Endothelial cell (in vitro differentiated cells): ENCODE results near the gene CCNT2. TPM values are rescaled to one million over a fixed set of nuclear protein-coding genes. Genes with fewer than 3 reads are reported as not detected.
"Not testable (repeated sequence)": the region's sequence is repeated elsewhere in the genome, so short reads cannot be mapped to it uniquely, and the experiment has no call there.

Experiments used
- DNase-seq: peaks from one replicate; pipeline ENCODE4 v3.0.0; 2021; ENCODE audit warnings: low spot score
- H3K27ac Mint-ChIP-seq: one replicate; pipeline ENCODE4 v1.8.0; 2021; ENCODE audit warnings: mixed read lengths, inconsistent platforms; ENCODE audit not compliant: unreplicated experiment
- H3K27me3 Mint-ChIP-seq: one replicate; pipeline ENCODE4 v1.8.0; 2021; ENCODE audit warnings: mild to moderate bottlenecking, moderate library complexity, mixed read lengths, inconsistent platforms; ENCODE audit not compliant: unreplicated experiment
- H3K36me3 Mint-ChIP-seq: one replicate; pipeline ENCODE4 v1.8.0; 2021; ENCODE audit warnings: mild to moderate bottlenecking, low read depth, mixed read lengths, inconsistent platforms; ENCODE audit not compliant: unreplicated experiment
- H3K4me1 Mint-ChIP-seq: one replicate; pipeline ENCODE4 v1.8.0; 2021; ENCODE audit warnings: mild to moderate bottlenecking, mixed read lengths, inconsistent platforms; ENCODE audit not compliant: unreplicated experiment
- H3K4me3 Mint-ChIP-seq: one replicate; pipeline ENCODE4 v1.8.0; 2021; ENCODE audit warnings: mild to moderate bottlenecking, mixed read lengths, inconsistent platforms; ENCODE audit not compliant: unreplicated experiment
- H3K9me3 Mint-ChIP-seq: one replicate; pipeline ENCODE4 v1.8.0; 2021; ENCODE audit warnings: mixed read lengths, inconsistent platforms; ENCODE audit not compliant: unreplicated experiment
- total RNA-seq: library from RNA; stranded (reverse); fragmentation: NEBNext Ultra II Directional; extraction: Animal tissue kit (Norgen Biotek cat#: 25700); gene quantifications from one replicate; pipeline ENCODE4 v1.2.1, GENCODE V29; 2021; ENCODE audit not compliant: unreplicated experiment
- TF ChIP-seq, protein P1 (sequence below): fragments of 200-600 bp; sonication (generic); IDR thresholded peaks from one replicate; pipeline ENCODE4 v1.5.0; 2021; ENCODE audit warnings: antibody characterized with exemption; ENCODE audit not compliant: unreplicated experiment

Gene CCNT2
- total RNA-seq, 1 donor from 2014 or later, result 49.5 TPM

DNA sequence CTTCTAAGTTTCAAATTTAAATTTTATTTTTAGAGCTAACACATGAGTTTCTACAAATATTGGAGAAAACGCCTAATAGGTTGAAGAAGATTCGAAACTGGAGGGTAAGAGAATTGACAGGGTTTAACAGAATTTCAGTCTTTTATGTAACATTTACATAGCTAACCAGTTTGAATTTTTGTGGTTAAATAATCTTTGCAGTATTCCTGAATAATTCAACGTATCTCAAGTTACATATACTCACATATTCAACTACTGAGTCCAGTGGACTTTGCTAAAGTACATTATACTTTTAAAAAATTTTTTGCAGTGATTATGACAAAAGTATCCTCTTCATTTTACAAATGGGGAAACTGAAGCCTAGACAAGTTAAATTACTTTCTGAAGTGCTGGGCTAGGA is 34.0 kb downstream of the CCNT2 start:
- Mint-ChIP-seq H3K27ac (no peak overlapping the region), H3K4me1 (no peaks in the 10 kb centered on the region), H3K9me3 (no peaks in the 10 kb centered on the region), H3K36me3 (peaks cover 38% of the 10 kb centered on the region), H3K4me3 (no peak overlapping the region), H3K27me3 (no peaks in the 10 kb centered on the region)
- TF ChIP-seq, protein P1, sequence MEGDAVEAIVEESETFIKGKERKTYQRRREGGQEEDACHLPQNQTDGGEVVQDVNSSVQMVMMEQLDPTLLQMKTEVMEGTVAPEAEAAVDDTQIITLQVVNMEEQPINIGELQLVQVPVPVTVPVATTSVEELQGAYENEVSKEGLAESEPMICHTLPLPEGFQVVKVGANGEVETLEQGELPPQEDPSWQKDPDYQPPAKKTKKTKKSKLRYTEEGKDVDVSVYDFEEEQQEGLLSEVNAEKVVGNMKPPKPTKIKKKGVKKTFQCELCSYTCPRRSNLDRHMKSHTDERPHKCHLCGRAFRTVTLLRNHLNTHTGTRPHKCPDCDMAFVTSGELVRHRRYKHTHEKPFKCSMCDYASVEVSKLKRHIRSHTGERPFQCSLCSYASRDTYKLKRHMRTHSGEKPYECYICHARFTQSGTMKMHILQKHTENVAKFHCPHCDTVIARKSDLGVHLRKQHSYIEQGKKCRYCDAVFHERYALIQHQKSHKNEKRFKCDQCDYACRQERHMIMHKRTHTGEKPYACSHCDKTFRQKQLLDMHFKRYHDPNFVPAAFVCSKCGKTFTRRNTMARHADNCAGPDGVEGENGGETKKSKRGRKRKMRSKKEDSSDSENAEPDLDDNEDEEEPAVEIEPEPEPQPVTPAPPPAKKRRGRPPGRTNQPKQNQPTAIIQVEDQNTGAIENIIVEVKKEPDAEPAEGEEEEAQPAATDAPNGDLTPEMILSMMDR, result no peak
- DNase-seq, result no peak

DNA sequence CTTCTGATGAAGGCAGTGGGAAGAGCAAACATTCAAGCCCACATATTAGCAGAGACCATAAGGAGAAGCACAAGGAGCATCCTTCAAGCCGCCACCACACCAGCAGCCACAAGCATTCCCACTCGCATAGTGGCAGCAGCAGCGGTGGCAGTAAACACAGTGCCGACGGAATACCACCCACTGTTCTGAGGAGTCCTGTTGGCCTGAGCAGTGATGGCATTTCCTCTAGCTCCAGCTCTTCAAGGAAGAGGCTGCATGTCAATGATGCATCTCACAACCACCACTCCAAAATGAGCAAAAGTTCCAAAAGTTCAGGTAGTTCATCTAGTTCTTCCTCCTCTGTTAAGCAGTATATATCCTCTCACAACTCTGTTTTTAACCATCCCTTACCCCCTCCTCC is 35.4 kb downstream of the CCNT2 start:
- TF ChIP-seq, protein P1, result no peak
- Mint-ChIP-seq H3K4me1 (no peaks in the 10 kb centered on the region), H3K9me3 (no peaks in the 10 kb centered on the region), H3K4me3 (no peak overlapping the region), H3K27ac (no peak overlapping the region), H3K36me3 (peaks cover 31% of the 10 kb centered on the region), H3K27me3 (no peaks in the 10 kb centered on the region)
- no peak for DNase-seq

DNA sequence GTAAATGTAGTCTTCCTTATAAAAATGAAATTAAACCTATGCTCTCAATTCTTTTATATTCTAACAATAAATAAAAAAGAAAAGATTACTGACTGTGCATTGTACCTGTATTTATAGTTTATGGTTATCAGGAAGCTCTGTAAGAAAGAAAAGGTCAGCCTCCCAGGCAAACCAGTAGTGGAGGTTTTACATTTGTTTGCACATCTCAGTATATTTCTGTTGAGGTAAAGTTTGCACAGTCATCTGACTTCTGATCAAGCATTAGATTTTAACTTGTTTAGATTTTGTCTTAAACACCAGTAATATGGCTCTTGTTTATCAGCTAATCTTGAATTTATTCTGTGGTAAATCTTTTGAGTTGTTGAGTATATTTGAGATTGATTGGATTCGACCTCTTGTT is 37.1 kb downstream of the CCNT2 start:
- H3K27me3 Mint-ChIP-seq, result peaks cover 2% of the 10 kb centered on the region
- TF ChIP-seq, protein P1, result no peak
- H3K9me3 Mint-ChIP-seq, result no peaks in the 10 kb centered on the region
- no peak overlapping the region for H3K4me3 Mint-ChIP-seq
- H3K27ac Mint-ChIP-seq, result no peak overlapping the region
- peaks cover 22% of the 10 kb centered on the region for H3K36me3 Mint-ChIP-seq
- no peaks in the 10 kb centered on the region for H3K4me1 Mint-ChIP-seq
- no peak for DNase-seq

DNA sequence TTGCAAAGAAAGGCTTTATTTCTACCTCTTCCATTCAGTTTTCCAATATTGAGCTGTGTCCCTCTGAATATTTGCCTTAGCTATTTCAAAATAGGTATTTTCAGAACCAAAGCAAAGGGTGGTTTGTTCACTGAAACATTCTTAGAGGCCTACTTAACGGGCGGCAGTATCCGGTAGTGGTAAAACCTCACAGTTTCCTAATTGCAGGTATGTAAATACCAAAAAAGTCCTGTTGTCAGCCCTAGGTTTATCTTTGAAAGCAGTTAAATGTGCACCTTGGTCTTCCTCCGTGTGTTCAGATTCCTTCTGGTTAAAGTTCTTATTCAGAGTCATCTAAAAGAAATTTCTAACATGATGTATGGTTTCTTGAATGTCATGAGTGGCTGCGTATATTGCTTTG is 38.9 kb downstream of the CCNT2 start:
- no peaks in the 10 kb centered on the region for H3K9me3 Mint-ChIP-seq
- H3K36me3 Mint-ChIP-seq, result peaks cover 13% of the 10 kb centered on the region
- no peak for DNase-seq
- peaks cover 5% of the 10 kb centered on the region for H3K4me1 Mint-ChIP-seq
- H3K27me3 Mint-ChIP-seq, result peaks cover 2% of the 10 kb centered on the region
- no peak overlapping the region for H3K27ac Mint-ChIP-seq
- TF ChIP-seq, protein P1, result no peak
- H3K4me3 Mint-ChIP-seq, result no peak overlapping the region

DNA sequence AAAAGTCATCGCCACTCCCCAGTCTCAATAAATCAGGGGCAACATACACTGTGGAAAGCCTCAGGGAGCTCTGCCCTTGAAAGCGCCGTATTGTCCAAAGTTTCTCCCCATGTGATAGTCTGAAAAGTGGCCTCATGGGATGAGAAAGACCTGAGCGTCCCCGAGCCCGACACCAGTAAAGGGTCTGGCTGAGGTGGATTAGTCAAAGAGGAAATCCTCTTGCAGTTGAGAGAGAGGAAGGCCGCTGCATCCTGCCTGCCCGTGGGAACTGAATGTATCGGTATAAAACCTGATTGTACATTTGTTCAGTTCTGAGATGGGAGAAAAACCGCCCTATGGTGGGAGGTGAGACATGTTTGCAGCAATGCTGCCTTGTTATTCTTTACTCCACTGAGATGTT is 48.5 kb downstream of the CCNT2 start:
- H3K27me3 Mint-ChIP-seq, result peaks cover 13% of the 10 kb centered on the region
- H3K4me3 Mint-ChIP-seq, result peak overlapping the region; percentile 11
- H3K36me3 Mint-ChIP-seq, H3K9me3 Mint-ChIP-seq: not testable (repeated sequence)
- DNase-seq, result peak; percentile 31
- H3K27ac Mint-ChIP-seq, result peak overlapping the region; percentile 94
- peaks cover 27% of the 10 kb centered on the region for H3K4me1 Mint-ChIP-seq
